HG02610 (cell line): ENCODE measurements around the gene FAM50A.
A peak's percentile ranks its signal among the peaks of the same experiment; 100 is the strongest.
"Not testable (repeated sequence)": the region's sequence is repeated elsewhere in the genome, so short reads cannot be mapped to it uniquely, and the experiment has no call there.

Experiments used
- ATAC-seq: cut with Tn5 transposase; IDR thresholded peaks from one replicate; pipeline ENCODE4 v1.9.1; 2021; ENCODE audit warnings: mild to moderate bottlenecking, moderate library complexity; ENCODE audit not compliant: unreplicated experiment

Gene FAM50A

DNA sequence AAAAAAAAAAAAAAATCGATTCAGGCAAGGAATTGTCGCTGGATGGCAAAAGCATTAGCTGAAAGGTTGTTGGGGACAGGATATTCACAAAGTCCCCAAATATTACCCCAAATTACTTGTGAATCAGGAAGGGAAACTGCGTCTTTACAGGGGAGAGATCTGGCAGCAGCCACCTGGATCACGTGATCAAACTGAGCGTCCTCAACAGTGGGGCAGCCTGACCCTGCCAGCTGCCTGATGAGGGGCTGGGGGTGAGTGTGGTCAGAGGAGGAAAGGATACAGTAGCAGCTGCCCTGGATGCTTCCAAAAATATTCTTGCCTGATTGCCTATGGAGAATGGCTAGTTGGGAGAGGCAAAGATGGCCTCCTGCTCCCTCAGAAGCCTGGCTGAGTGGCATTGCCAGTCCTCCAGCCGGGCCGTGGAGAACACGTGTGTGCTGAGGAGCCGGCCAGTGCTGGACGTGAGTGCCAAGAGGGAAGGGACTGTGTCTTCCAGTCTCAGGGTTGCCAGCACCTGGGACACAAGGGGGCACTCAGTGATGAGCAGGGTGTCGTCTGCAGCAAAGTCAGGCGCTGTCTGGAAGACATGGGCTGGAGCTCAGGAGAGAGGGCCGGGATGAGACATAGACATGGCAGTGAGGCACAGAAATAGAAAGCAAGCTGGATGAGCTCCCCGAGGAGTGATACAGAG, 38.1 kb downstream of the FAM50A start:
- ATAC-seq = no peak

DNA sequence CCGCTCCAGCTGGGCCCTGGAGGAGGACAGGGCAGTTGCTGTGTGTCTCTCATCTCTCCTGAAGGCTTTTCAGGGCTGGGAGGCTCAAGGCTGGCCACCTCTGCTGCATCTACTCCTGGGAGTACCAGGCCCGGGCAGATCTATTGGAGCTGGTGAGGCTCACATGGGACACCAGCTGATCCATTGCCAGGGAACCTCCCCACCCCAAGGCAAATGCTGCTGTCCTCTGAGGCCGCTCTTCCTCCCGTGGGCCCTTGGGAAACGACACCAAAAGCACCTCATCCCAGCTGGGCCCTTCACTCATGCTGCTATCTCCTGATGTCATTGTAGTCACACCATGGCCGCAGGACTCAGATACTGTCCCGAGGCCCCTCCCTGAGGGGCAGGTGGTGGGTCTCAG, 38.8 kb downstream of the FAM50A start:
- ATAC-seq = no peak

DNA sequence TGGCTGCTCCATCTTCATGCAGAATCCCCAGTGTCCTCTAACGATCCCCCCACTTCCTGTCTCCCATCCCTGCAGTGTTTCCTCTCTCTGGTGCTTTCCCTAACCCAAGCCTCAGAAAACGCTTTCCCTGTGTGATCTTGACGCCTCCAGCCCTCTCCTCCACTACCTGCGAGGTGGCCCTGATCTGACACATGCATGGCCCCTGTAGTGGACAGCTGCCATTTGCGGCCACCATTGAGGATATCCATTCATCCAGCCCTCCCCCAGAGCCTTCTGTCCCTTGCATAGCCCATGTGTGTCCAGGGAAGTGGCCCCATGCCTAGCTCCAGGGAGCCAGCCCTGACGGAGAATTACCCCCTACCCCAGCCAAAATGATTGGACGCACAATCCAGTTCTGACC, 39.4 kb downstream of the FAM50A start:
- no peak for ATAC-seq

DNA sequence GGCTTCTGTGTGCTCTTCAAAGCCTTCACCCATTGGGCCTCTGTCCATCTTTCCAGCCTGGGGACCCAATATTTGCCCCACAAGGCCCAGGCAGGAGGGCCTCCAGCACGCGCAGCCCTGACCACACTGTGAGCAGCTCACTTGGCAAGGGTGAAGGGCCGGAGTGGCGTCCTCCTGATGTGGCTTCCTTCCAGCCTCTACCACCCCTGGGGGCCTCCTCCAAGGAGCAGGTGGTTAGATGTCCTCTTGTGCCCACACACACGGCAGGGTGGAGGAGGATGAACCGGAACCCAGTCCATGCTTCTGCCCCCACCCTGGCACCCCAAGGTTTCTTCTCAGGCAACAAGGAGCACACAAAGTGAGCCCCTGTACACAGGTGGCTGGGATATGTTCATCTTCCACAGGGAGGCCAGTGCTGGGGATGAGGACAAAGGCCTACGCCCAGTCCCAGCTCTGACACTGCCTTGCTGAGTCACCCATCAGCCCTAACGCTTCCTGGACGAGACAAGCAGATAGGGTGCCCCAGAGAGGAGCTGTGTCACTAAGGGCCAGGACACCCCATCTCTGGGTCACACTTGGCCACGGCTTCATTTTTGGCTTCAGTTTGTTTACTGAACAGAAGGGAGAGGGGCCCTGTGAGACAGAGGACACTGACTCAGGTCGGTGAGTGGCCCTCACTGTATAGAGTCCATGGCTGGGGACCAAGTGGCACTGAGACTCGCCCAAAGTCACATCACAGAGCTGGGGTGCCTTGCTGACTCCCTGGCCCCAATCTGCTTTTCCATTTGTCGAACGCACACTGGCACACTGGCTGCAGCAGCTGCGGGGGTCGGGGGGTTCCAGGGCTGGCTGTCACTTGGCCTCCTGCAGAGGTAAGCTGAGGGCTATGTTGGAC, 40.6 kb downstream of the FAM50A start:
- ATAC-seq = no peak

DNA sequence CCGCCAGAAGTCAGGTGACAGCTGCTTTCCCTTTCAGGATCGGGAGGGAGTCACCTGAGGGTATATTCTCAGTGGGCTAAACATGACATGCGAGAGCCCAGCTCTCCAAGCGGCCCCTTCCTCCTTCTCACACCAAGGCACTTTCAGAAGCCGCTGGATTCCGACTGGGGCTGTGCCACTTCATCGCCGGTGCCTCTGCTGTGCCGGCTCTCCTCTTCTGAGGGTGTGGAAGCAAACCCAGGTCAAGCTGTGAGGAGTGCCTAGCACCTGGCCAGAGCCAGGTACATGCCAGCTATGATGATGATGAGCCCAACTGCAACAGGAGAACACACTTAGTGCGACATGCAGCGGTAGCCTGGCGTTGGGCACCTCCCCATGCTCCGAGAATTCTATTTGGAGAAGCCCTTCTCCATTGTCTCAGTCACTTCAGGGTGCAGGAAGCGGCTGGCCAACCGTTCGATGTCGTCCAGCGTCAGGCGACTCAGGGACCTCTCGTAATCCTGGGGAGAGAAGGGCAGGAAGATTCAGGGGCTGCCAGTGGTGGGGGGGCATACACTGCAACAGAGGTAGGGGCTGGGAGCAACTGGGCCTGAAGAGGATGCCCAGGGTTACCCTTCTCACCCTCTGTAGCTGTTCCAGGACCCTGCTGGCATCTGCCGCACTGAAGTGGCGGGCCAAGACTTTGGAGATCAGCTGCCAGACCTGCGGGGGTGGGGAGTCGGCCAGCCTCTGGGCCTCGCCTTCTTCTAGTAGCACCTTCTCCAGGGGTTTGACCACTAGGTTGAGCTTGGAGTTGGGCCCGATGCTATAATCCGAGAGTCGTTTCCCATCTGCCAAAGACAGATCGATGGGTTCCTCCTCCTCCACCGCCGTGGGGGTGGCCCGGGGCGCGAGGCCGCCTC, 41.5 kb downstream of the FAM50A start:
- no peak for ATAC-seq

DNA sequence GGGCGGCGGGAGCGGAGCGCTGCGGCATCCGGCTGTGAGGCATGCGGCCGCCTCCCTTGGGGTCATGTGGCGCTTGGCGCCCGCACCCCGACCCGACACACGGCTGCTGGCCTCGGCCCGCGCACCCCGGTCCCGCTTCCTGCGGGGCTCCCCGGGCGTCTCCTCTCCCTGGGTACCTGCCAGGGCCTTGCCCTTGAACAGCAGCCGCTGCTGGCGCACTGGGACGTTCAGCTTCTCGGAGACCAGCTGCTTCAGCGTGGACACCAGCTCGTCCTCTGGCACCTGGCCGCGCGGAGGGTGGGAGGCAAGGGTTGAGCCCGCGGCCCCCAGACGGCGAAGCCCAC, 42.1 kb downstream of the FAM50A start:
- no peak for ATAC-seq

DNA sequence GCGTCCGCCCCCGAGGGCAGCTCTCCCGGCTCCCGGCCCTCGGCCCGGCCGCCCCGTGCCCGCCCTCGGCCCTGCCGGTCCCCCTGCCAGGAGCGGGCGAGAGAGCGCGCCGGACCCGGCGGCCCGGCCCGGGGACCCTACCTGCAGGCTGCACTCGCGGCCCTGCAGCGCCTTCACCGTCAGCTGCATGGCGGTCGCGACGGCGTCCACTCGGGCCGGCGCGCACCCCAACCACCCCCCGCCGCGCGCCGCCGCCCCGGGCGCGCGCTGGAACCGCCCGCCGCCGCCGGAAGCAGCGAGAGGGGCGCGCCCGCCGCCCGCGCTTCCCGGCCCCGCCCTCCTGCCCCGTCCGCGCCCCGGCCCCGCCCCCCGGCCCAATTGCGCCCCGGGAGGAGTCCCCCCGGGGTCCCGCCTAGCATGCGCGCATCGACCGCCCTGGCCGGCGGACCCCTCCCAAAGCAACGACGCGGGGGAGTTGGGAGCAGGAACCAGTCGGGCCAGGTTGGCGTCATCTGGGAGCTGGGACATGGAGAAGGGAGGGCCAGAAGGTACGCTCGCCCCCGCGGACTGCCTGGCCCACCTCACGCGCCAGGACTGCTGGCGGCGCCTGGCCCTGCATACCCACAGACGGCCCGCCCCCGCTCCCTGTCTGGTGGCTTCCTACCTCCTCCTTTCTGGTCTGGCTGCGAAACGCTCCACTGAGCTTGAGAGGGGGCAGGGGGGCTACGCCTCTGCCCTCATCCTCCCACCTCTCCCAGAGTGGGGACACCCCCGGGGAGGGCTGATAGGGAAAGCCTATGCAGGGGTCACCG, 42.7 kb downstream of the FAM50A start, which contains the start of gene UBL4A:
Gene UBL4A (minus strand): TSS at position 220 of the 812 bp plus-strand sequence. CDS start 31 bp downstream, at position 189.
- ATAC-seq = no peak

DNA sequence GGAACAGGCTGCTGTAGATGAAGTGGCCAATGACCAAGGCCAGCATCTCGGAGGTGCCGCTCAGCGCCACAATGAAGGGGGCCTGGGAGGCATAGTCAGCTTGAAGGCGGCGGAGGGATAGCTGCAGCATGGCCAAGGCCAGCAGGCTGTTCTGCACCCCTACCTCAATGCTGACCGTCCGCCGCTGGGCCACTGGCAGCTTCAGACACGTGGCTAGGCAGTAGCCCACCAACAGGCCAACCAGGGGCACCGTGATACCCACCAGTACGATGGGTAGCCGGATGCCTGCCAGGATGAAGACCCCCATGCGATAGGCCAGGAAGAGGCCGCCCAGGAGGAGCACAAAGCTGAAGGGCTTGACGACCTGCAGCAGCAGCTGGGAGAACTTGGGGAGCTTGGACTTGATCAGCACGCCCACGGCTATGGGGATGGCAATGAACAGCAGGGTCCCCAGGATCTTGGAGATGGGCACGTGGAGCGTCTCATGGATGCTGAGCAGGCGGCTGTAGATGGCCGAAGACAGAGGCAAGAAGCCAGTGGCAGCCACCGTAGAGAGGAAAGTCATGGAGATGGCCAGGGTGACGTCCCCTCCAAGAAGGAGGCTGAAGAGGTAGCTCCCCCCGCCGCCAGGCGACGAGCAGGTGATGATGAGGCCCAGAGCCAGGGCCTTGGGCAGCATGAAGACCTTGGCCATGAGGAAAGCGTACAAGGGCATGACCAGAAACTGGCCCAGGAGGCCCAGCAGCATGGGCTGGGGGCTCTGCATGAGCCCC, 43.8 kb downstream of the FAM50A start:
- no peak for ATAC-seq

DNA sequence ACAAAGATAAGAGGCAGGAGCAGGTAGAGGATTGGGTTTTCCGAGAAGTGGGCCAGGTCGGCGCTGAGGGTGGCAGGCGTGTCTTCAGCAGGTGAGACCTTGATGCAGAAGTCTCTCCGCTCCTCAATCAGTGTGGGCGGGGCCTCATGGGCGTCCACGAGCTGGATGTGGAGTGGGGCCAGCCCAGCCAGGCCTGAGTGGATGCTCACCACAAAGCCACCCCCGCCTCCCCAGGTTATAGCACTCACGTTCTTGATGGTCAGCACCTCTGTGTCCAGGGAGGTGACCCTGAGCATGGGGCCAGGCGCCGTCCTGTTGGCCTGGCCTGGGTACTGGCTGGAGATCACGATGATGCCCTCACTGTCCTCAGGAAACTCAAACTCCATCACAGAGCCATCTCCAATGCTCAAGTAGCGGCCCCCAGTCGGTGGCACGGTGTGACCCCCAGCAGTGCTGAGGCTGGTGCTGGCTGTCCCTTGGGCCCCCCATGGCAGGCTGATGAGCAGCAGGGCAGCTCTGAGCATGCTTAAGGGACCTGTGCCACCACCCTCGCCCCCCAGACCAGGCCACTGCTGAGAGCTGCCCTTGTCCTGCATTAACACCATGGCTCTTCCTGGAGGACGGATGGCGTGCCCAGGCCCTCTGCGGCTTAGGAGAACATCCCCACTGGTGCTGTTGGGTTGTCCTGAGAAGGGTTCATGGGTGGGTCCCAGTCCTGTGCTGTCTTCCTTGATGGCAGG, 44.6 kb downstream of the FAM50A start:
- no peak for ATAC-seq

DNA sequence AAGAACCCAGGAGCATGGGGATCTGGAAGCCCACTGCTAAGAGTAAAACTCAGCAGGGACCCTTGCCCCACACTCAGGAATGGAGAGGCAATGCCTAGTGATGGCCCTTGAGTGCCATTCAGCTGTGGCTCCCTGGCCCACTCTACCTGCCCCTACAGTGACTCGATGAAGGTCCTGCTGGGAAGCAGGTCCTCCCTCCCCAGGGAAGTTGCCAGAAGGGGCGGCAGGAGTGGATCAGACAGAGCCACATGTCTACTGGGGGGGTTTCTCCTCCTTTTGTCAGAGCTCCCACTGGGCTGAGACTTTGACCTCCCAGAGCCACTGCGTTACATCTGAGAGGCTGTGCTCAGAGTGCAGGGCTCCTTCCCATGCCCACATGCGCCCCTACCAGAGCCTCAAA, 45.2 kb downstream of the FAM50A start:
- ATAC-seq = no peak

DNA sequence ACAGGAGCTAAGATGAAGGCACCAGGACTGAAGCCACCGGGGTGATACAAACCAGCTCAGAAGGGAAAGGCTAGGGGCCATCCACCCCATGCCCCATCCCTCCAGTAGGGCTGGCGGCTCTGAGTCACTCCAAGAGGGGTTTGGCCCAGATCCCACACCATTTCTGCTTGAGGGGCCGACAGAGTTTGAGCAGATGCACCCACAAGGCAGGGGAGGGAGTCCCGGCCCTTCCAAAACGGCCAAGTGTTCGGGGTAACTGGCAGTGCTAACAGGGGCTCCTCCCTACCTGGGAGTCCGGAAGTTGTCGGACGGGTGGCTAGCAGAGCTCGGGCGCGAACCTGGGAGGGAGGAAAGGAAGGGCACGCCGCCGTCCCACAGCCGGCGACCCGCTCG, 46.1 kb downstream of the FAM50A start:
- ATAC-seq = peak; percentile 19

DNA sequence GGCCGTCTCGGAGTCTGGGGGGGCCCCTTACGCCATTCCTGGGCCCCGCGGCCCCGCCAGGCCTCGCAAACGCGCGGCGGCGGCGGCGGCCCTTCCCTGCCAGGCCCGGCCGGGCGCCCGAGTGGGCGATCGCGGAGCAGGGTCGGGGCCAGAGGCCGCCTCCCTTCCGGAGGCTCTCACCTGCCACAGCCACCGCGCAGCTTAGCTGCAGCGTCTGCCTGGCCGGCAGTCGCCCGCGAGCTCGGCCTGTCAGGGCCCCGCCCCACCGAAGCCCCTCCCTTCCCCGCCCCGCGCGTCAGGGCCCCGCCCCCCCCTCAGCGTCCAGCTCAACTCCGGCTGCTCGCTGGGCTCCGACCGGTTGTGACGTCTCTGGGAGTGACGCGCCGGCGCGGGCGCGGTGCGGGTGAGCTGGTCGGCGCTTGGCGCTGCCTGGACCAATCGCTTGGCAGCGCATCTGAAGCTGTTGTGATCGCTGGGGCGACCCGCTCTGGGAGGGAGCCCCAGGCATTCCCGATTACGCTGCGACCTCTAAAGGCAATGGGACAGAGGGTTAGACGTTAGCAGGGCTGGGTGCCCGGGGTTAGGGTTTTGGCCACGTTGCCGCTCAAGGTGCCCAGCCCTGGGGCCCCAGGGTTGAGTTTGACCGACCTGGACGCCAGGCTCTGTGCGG, 46.6 kb downstream of the FAM50A start, which contains the start of gene SLC10A3:
Gene SLC10A3 (minus strand): TSS at position 216 of the 670 bp plus-strand sequence. CDS start 1,689 bp downstream, outside the sequence.
- peak; percentile 83 for ATAC-seq

DNA sequence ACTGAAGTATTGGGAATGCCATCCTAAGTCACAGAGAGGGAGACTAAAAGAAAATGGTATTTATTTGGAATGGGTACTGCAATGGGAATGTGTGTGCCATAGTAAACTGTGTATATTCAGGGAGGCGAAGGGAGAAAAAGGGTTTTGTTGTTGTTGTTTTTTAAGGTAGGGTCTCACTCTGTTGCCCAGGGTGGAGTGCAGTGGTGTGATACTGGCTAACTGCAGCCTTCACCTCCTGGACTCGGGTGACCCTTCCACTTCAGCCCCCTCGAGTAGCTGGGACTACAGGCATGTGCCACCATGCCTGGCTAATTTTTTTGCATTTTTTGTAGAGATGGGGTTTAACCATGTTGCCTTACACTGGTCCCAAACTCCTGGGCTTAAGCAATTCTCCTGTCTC, 50.8 kb downstream of the FAM50A start:
- no peak for ATAC-seq

DNA sequence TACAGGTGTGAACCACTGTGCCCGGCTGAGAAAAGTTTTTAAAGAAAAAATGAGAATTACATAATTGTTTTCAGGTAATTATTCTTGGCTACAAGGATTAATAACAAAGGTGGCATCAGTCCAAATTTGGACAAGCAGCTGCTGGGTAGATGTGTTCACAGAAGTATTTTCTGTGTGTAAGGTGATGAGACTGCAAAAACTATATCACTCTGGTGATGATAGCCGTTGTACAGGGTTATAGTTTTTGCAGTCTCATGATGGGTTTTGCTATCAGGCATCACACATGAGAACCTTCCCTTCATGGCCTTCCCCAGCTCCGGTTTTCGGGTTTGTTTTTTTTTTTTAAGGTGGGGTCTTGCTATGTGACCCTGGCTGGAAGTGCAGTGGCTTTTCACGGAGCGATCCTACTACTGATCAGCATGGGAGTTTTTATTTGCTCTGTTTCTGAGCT, 51.6 kb downstream of the FAM50A start:
- ATAC-seq = no peak

DNA sequence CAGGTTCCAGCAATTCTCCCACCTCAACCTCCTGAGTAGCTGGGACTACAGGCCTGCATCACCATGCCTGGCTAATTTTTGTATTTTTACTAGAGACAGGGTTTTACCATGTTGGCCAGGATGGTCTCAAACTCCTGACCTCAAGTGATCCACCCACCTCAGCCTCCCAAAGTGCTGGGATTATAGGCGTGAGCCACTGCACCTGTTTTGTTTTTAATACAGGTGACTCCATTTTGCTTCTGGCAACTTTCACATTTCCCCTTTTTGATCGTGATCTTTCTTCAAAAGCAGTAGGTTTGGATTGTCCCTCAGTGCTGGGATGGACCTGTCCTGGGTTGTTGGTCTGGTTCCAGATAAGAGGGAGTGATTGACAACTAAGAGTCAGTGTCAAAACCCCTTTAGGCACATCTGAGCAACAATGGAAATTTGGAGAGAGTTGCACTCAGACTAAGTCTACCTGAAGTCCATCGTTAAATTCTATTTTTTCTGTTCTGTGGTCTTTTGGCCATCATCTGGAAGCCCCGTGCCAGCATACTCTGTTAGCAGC, 52.7 kb downstream of the FAM50A start:
- not testable (repeated sequence) for ATAC-seq
